NCI-H2029 treated with DMSO at 0.1 percent for 48 hours (cell line): ENCODE measurements around the gene ATRN.
"Not testable (repeated sequence)": the region's sequence is repeated elsewhere in the genome, so short reads cannot be mapped to it uniquely, and the experiment has no call there.

Source experiments
- DNase-seq: peaks from one replicate; lab custom pipeline; 2025; lab: John Stamatoyannopoulos, UW

Gene ATRN

GRCh38 chr20:3563548-3564177 is 92.8 kb downstream of the ATRN start:
- peak; percentile 44 for DNase-seq

DNA sequence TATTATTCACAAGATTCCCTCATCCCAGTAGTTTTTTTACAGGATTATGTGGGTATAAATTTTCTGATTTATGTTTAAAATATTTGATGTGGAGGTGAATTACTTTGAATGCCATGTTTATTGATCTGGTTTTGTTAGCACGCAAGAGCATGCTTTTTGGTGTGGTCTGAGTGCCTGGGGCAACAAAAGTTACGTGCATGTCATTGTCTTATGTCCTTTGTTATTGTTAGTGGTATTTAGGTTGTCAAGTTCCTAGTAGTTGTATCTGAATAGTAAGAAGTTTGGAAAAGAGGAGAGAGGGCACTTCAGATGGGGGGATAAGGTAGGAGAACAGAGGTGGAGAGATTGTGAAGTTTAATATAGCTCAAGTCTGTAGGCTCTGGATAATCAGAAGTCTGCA is 95.0 kb downstream of the ATRN start:
- DNase-seq = no peak

GRCh38 chr20:3572151-3572550 is 101.3 kb downstream of the ATRN start:
- DNase-seq = no peak

DNA sequence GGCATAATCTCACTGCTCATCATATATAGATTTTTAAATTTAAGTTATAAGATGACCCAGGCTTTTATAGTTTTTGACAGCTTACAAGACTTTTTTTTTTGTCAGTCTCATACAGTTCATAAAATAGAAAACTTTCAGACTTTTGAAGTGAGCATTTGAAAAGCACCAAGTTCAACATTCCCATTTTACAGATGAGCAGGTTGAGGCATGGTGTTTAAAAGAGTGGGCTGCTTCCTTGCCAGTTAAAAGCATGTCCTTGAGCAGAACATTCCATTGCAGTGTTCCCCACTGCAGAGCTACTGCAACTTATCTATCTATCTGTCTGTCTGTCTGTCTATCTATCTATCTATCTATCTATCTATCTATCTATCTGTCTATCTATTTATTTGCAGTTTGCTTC is 105.5 kb downstream of the ATRN start:
- no peak for DNase-seq

DNA sequence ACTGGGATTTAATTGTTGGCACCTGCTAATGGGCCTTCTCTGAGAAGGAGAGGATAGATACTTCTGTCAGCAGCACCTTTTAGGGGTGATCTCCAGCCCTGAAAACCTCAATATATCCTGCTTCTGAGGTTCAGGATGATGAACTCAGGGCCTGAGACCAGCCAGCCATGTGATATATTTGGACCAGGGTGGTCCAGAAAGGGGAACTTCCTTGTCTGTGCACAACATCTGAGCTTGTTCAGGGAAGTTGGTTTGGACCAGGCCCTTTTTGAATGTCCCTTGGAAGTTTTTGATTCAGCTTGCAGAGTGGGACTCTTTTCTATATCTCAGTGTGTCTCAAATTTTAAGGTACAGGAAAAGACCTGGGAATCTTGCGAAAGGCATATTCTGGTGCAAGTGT is 106.5 kb downstream of the ATRN start:
- DNase-seq = no peak

DNA sequence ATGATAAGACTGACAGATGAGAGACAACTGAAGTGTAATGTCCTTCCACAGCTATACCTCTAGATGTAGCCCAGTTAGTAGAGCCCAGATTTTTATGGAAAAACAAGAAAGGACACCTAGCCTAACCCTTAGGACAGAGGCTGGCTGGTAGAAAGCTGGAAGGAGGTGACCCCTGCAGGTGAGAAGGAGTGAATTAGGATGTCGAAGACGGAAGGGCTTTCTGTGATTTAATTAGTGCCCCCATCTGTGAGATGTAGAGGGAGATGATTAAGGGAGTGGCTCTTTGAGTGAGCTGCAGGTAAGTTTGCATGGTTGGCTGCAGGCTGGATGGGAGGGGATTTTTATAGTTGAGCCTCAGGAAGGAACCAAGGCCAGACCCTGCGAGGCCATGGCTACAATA is 109.6 kb downstream of the ATRN start:
- DNase-seq = no peak

- DNase-seq = no peak
These were observed 112.9 kb downstream of the ATRN start for GRCh38 chr20:3583765-3584164.

DNA sequence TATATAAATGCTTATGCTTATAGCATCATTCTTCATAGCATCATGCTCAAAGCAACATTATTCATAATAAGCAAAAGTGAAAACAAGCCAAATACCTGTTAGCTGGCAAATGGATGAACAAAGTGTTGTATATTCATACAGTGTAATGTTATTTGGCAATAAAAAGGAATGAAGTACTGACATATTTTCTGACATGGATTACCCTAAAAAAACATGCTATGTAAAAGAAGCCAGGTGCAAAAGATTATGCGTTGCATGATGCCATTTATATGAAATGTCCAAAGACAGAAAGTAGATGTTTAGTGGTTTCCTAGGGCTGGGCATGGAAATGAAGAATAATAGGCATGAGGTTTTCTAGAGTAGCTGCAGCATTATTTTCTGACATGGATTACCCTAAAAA is 115.3 kb downstream of the ATRN start:
- no peak for DNase-seq

GRCh38 chr20:3590164-3590563 is 119.3 kb downstream of the ATRN start:
- peak; percentile 18 for DNase-seq

- DNase-seq = no peak
These were observed 122.1 kb downstream of the ATRN start for GRCh38 chr20:3592931-3593330.

DNA sequence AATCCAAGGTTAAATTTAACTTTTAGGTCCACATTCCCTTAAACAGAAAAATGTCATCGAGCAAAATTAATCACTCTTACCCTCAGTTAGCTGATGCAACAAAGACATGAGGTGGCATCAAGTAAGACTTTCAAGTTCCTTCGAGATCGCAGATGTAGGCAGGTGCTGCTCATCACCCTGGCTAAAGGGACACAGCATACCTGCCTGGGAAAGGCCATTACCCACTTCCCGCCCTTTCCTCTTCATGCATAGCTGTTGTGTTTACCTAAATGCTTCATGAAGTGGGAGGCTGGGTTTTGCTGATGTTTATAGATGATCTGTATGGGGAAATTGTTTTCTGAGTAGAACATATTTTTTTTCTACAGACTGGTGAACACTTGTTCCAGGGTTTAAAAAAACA is 124.7 kb downstream of the ATRN start:
- peak; percentile 80 for DNase-seq

DNA sequence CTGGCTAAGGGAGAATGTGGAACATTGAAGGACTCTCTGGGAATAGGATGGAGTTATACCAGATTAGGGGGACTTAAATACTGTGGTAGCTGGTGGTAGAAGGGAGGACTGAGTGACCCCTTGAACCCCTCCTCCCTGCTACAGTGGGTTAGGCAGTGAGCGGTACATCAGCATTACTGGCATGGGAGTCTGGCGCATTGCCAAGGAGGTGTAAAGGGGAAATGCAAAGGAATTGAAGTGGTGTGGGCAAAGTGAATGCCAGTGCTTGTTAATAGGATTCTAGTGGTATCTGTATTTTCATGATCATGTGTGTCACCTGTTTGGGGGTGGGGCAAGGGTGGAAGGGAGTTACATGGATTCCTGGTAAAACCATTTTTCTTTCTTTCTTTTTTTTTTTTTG is 132.3 kb downstream of the ATRN start:
- no peak for DNase-seq

DNA sequence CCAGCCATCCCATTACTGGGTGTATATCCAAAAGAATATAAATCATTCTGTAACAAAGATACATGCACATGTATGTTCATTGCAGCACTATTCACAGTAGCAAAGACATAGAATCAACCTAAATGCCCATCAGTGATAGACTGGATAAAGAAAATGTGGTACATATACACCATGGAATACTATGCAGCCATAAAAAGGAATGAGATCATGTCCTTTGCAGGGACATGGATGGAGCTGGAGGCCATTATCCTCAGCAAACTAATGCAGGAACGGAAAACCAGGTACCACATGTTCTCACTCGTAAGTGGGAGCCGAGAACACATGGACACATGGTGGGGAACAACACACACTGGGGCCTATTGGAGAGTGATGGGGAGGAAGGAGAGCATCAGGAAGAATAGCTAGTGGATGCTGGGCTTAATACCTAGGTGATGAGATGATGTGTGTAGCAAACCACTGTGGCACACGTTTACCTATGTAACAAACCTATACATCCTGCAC is 134.6 kb downstream of the ATRN start:
- DNase-seq = not testable (repeated sequence)

DNA sequence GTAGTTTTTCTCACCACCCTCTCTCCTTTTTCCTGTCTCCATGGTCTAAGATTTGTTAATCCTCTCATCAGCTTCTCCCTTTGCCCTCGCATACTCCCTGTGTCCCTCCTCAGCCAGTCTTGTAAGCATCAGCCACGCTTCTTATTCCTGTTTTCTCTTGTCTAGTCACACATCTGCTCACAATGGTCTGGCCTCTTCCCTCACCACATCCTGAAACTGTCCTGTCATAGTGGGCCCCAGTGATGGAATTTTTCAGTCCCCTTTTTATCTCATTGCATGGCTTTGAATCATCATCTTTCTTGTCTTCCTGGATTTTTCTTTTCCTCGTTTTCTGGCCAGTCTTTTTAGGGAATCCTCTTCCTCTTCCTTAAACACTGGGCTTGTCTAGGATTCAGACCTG is 135.2 kb downstream of the ATRN start:
- DNase-seq = no peak

DNA sequence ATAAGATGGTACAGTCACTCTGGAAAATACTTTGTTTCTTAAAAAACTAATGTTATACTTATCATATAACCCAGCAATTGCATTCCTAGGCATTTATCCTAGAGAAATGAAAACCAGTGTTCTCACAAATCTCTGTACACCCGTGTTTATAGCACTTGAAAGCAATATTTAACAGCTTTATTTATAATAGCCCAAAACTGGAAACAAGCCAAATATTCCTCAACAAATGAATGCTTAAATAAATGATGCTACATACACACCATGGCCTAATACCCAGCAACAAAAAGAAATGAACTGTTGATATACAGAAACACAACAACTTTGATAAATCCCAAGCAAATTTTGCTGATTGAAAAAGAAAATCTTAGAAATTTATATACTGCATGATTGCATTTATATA is 141.1 kb downstream of the ATRN start:
- no peak for DNase-seq

DNA sequence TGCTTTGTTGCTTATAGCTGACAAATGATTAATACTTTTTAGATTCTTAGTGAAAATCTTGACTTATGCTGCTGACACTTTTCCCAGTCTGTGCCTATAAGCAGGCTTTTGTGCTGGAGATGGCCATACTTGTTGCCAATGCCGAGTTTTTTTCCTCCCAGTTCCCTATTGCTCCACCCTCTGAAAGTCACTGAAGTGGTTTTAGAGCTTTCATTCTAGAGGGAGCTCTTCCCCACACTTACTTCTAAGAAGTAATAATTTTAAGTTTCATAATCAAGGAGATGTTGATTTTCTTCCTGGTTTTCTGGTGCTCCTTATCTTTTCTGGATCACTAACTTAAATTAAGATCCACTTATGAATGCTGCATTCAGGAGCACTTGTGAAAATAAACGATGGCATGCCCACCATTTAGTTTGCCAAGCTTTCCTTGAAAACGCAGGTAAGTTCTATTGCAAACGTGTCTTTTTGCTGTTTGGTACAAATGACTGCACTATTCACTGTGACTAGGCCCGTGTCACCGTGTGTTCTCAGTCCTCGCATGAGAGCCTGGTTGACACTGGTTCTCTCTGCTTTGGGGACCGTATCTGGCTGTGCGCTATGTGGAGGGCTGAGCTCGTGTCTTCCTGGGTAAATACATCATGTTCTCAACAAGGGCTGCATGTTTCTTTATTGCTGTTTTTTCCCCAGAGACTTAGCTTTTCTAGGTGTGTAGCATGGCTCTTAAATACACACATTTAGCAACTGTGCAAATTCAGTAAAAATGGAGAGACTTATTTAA is 142.2 kb downstream of the ATRN start:
- no peak for DNase-seq

- DNase-seq = no peak
These were observed 143.1 kb downstream of the ATRN start for GRCh38 chr20:3613821-3614440.

DNA sequence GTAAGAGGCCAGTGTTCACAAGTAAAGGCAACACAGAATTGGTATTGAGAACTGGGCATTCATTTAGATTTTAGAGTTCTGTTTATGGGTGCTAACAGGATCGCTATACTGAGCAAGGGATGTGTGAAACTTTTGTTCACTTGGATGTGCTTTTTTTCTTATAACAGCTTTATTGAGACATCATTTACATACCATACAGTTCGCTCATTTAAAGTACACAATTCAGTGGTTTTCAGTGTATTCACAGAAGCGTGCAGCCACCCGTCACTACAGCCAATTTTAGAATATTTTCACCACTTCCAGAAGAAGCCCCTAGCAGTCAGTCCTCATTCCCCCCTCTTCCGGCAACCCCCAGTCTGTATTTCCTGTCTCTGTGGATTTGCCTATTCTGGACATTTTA is 143.6 kb downstream of the ATRN start:
- no peak for DNase-seq

DNA sequence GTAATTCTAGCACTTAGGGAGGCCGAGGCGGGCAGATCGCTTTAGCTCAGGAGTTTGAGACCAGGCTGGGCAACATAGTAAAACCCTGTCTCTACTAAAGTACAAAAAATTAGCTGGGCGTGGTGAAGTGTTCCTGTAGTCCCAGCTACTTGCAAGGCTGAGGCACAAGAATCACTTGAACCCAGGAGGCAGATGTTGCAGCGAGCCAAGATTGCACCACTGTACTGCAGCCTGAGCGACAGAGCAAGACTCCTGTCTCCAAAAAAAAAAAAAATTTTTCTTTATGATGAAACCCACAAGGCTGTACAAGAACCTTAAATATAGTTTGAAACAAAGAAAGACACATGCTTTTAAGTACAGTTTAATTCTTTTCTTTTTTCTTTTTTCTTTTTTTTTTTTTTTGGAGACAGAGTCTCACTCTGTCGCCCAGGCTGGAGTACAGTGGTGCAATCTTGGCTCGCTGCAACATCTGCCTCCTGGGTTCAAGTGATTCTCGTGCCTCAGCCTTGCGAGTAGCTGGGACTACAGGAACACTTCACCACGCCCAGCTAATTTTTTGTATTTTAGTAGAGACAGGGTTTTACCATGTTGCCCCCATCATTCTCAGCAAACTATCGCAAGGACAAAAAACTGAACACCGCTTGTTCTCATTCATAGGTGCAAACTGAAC is 144.5 kb downstream of the ATRN start:
- DNase-seq = not testable (repeated sequence)

DNA sequence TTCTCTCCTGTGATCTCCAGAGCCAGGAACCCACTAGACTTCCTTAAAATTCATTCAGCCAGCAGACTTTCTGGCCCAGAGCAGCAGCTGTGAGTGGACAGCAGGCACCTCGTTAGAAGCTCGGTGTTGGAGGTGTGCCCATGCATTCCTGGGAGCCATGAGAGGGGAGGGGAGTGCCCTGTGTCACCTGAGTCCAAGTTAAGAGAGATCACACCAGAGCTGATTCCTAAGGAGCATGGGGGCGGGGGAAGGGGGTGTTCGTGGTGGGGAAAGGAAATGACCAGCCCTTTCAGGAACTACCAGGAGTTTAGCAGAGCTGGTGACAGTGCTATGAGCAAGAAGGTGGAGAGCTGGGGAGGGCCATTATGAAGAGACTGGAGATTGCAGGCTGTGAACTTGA is 145.4 kb downstream of the ATRN start:
- DNase-seq = peak; percentile 17

DNA sequence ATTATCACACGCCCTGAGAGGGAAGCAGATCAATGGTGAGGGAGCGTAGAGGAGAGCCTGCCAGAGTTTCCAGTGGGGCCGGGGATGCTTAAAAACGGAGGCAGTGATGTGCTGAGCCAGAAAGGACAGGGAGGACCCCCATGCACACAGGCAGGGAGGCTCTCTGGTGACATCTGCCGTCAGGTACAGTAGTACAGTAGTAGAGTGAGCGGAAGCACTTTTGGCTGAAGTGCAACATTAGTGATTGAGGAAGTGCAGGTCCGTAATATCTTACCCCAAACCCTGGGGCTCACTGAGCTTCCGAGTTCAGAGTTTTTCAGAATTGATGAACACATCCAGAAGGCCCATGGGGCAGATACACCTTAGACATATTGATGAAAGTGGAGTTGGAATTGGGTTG is 150.3 kb downstream of the ATRN start:
- no peak for DNase-seq

DNA sequence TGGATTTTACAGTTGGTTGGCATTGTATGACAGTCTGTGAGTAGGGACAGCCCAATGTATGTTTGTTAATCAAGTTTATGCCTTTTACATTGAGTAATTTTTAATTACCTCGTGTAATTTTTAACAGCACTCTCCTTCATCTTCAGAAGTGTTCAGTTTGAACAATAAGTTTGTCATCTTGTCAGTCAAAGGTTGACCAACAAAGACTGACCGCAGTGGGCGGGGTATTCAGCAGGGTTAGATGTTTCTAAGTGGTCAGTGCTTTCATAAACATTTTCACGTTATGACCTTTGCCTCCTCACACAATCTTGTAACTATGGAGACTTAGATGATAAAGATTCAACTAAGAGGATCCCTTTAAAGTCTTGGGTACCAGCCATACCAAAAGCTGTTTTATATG is 151.6 kb downstream of the ATRN start:
- DNase-seq = no peak

GRCh38 chr20:3627476-3627875 is 156.7 kb downstream of the ATRN start:
- DNase-seq = no peak
